Neural cell (in vitro differentiated cells): ENCODE data around the gene COL25A1.

Experiments used
- CTCF ChIP-seq: fragments of 450-650 bp; IDR thresholded peaks from 2 replicates; pipeline ENCODE4 v1.5.1; 2014; ENCODE audit warnings: antibody characterized with exemption, mild to moderate bottlenecking, moderate library complexity; ENCODE audit not compliant: poor library complexity, severe bottlenecking
- EP300 ChIP-seq: fragments of 450-650 bp; conservative IDR thresholded peaks from 2 replicates; pipeline ENCODE4 v1.6.1; 2014; ENCODE audit warnings: antibody characterized with exemption, mild to moderate bottlenecking, moderate library complexity; ENCODE audit not compliant: poor library complexity, severe bottlenecking
- MXI1 ChIP-seq: fragments of 450-650 bp; conservative IDR thresholded peaks from 2 replicates; pipeline ENCODE4 v1.6.1; 2014; ENCODE audit warnings: antibody characterized with exemption, mild to moderate bottlenecking; ENCODE audit not compliant: poor library complexity, severe bottlenecking
- POLR2AphosphoS5 ChIP-seq: IDR thresholded peaks from 2 replicates; pipeline ENCODE4 v1.6.1; 2012
- REST ChIP-seq: IDR thresholded peaks from 2 replicates; pipeline ENCODE4 v1.6.1; 2012; ENCODE audit warnings: borderline replicate concordance
- TAF1 ChIP-seq: IDR thresholded peaks from 2 replicates; pipeline ENCODE4 v1.6.1; 2012; ENCODE audit warnings: low read depth

GRCh38 chr4:109235683-109236082 is 66.8 kb downstream of the COL25A1 start:
- TF ChIP-seq CTCF (no peak), POLR2AphosphoS5 (no peak), REST (no peak), TAF1 (no peak), MXI1 (no peak), EP300 (no peak)
